Activated T-cell treated with anti-CD3 and anti-CD28 coated beads, Interleukin-2, amount 50 U/mL, for 24 hours (primary cell): ENCODE results near the gene TGM2.

Experiments used
- DNase-seq: peaks from one replicate; pipeline ENCODE4 v3.0.0-alpha.2; 2020
- H3K27ac Mint-ChIP-seq: 2 replicates; pipeline ENCODE4 v1.8.0; 2020; ENCODE audit warnings: mild to moderate bottlenecking, mixed read lengths
- H3K27me3 Mint-ChIP-seq: 2 replicates; pipeline ENCODE4 v1.8.0; 2020; ENCODE audit warnings: mixed read lengths
- H3K36me3 Mint-ChIP-seq: 2 replicates; pipeline ENCODE4 v1.8.0; 2020; ENCODE audit warnings: low read depth, mixed read lengths
- H3K4me1 Mint-ChIP-seq: 2 replicates; pipeline ENCODE4 v1.8.0; 2020; ENCODE audit warnings: low read depth, mixed read lengths
- H3K4me3 Mint-ChIP-seq: 2 replicates; pipeline ENCODE4 v1.8.0; 2020; ENCODE audit warnings: mild to moderate bottlenecking, moderate library complexity, mixed read lengths
- H3K9me3 Mint-ChIP-seq: 2 replicates; pipeline ENCODE4 v1.8.0; 2020; ENCODE audit warnings: mixed read lengths

Gene TGM2

GRCh38 chr20:38141889-38142494 is 23.1 kb downstream of the TGM2 start:
- Mint-ChIP-seq H3K27me3 (no peaks in the 10 kb centered on the region), H3K9me3 (no peaks in the 10 kb centered on the region), H3K4me1 (no peaks in the 10 kb centered on the region), H3K36me3 (no peaks in the 10 kb centered on the region), H3K4me3 (no peak overlapping the region), H3K27ac (no peak overlapping the region)
- no peak for DNase-seq

GRCh38 chr20:38141204-38141888 is 23.7 kb downstream of the TGM2 start:
- H3K27ac Mint-ChIP-seq: no peak overlapping the region
- H3K36me3 Mint-ChIP-seq: no peaks in the 10 kb centered on the region
- H3K4me3 Mint-ChIP-seq: no peak overlapping the region
- no peaks in the 10 kb centered on the region for H3K4me1 Mint-ChIP-seq
- DNase-seq: no peak
- no peaks in the 10 kb centered on the region for H3K9me3 Mint-ChIP-seq
- no peaks in the 10 kb centered on the region for H3K27me3 Mint-ChIP-seq

- Mint-ChIP-seq H3K4me1 (no peaks in the 10 kb centered on the region), H3K27ac (no peak overlapping the region), H3K27me3 (no peaks in the 10 kb centered on the region), H3K36me3 (no peaks in the 10 kb centered on the region), H3K9me3 (no peaks in the 10 kb centered on the region), H3K4me3 (no peak overlapping the region)
- DNase-seq: no peak
Measured at GRCh38 chr20:38139977-38140753, 24.9 kb downstream of the TGM2 start.

- DNase-seq: no peak
- Mint-ChIP-seq H3K9me3 (no peaks in the 10 kb centered on the region), H3K27me3 (no peaks in the 10 kb centered on the region), H3K4me3 (no peak overlapping the region), H3K27ac (no peak overlapping the region), H3K36me3 (no peaks in the 10 kb centered on the region), H3K4me1 (peaks cover 5% of the 10 kb centered on the region)
Measured at GRCh38 chr20:38139156-38139912, 25.7 kb downstream of the TGM2 start.

GRCh38 chr20:38138086-38138778 is 26.8 kb downstream of the TGM2 start:
- Mint-ChIP-seq H3K9me3 (no peaks in the 10 kb centered on the region), H3K4me1 (peaks cover 6% of the 10 kb centered on the region), H3K27me3 (no peaks in the 10 kb centered on the region), H3K4me3 (no peak overlapping the region), H3K36me3 (no peaks in the 10 kb centered on the region), H3K27ac (no peak overlapping the region)
- no peak for DNase-seq

- H3K4me3 Mint-ChIP-seq: no peak overlapping the region
- H3K36me3 Mint-ChIP-seq: no peaks in the 10 kb centered on the region
- DNase-seq: no peak
- H3K27ac Mint-ChIP-seq: no peak overlapping the region
- H3K9me3 Mint-ChIP-seq: no peaks in the 10 kb centered on the region
- H3K27me3 Mint-ChIP-seq: no peaks in the 10 kb centered on the region
- H3K4me1 Mint-ChIP-seq: peaks cover 6% of the 10 kb centered on the region
Measured at GRCh38 chr20:38137441-38138037, 27.5 kb downstream of the TGM2 start.

- no peak overlapping the region for H3K4me3 Mint-ChIP-seq
- no peak for DNase-seq
- no peak overlapping the region for H3K27ac Mint-ChIP-seq
- peaks cover 6% of the 10 kb centered on the region for H3K4me1 Mint-ChIP-seq
- no peaks in the 10 kb centered on the region for H3K36me3 Mint-ChIP-seq
- H3K9me3 Mint-ChIP-seq: no peaks in the 10 kb centered on the region
- H3K27me3 Mint-ChIP-seq: no peaks in the 10 kb centered on the region
Measured at GRCh38 chr20:38136421-38137245, 28.4 kb downstream of the TGM2 start.

- Mint-ChIP-seq H3K4me1 (peaks cover 6% of the 10 kb centered on the region), H3K36me3 (no peaks in the 10 kb centered on the region), H3K27ac (no peak overlapping the region), H3K4me3 (no peak overlapping the region), H3K9me3 (no peaks in the 10 kb centered on the region), H3K27me3 (no peaks in the 10 kb centered on the region)
- DNase-seq: no peak
Measured at GRCh38 chr20:38135651-38136420, 29.2 kb downstream of the TGM2 start.

- Mint-ChIP-seq H3K27ac (no peak overlapping the region), H3K27me3 (no peaks in the 10 kb centered on the region), H3K4me3 (no peak overlapping the region), H3K4me1 (peaks cover 6% of the 10 kb centered on the region), H3K36me3 (no peaks in the 10 kb centered on the region), H3K9me3 (no peaks in the 10 kb centered on the region)
- no peak for DNase-seq
Measured at GRCh38 chr20:38135271-38135650, 29.8 kb downstream of the TGM2 start.

GRCh38 chr20:38134427-38135270 is 30.4 kb downstream of the TGM2 start:
- Mint-ChIP-seq H3K9me3 (no peaks in the 10 kb centered on the region), H3K36me3 (no peaks in the 10 kb centered on the region), H3K27ac (no peak overlapping the region), H3K27me3 (no peaks in the 10 kb centered on the region), H3K4me3 (no peak overlapping the region), H3K4me1 (peaks cover 6% of the 10 kb centered on the region)
- no peak for DNase-seq

- peaks cover 6% of the 10 kb centered on the region for H3K4me1 Mint-ChIP-seq
- H3K27me3 Mint-ChIP-seq: no peaks in the 10 kb centered on the region
- H3K4me3 Mint-ChIP-seq: no peak overlapping the region
- no peaks in the 10 kb centered on the region for H3K36me3 Mint-ChIP-seq
- no peak overlapping the region for H3K27ac Mint-ChIP-seq
- H3K9me3 Mint-ChIP-seq: no peaks in the 10 kb centered on the region
- no peak for DNase-seq
Measured at GRCh38 chr20:38133680-38134426, 31.2 kb downstream of the TGM2 start.
